HG03378 (cell line): ENCODE measurements around the gene VAV2.

ENCODE experiments used
- ATAC-seq: cut with Tn5 transposase; IDR thresholded peaks from one replicate; pipeline ENCODE4 v1.9.1; 2021; ENCODE audit warnings: mild to moderate bottlenecking, moderate library complexity; ENCODE audit not compliant: unreplicated experiment

The VAV2 gene

DNA sequence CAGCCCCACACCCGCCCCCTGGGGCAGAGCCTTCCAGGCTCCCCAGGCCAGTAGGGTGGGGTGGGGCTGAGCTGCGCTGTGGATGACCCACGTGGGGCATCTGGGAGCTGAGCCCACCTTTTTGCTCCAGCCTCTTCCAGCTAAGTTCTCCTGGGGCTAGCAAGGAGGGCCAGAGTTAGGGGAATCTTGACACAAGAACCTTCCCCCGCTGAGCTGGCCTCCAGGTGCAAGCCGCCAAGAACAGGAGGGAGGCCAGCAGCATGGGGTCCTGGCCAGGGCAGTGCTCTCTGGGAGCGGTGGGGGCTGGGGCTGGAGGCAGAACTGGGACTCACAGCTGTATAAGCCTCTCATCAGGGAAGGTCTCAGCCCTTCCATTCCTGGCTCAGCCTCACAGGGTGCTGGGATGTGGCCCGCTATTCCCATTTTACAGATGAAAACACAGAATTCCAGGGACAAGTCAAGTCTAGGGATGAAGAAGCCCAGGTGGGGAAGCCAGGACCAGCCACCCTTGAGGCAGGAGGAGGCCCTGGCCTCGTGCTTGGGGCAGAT, 275.5 kb downstream of the VAV2 start:
- ATAC-seq: no peak

DNA sequence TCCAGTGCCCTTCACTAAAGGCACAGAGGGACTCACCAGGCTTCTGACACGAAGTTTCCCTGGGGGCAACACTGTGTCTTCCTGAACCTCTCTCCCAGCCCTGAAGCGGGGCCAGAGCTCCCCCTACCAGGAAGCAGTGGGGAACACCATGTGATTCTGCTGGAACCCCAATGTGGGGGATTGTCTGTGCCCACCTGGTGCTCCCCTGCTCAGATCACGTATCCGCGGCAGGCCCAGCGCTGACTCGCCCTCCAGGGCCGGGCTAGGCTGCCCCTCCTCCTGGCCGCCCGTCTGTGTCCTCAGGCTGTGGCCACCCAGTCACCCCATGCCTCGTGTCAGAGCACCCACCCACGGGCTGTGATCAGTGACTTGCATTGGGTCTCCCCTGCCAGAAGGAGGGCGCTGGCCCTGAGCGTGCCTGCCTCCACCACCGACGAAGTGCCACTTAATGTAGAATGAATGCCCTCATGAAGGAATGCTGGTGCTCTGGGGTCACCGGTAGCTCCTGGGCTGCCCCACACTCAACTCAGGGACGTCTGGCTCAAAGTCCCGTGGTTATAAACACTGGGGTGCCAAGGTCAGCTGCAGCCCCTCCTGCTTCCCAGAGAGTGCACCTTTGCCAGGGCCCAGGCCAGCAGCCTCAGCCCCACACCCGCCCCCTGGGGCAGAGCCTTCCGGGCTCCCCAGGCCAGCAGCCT, 276.1 kb downstream of the VAV2 start:
- ATAC-seq: no peak

DNA sequence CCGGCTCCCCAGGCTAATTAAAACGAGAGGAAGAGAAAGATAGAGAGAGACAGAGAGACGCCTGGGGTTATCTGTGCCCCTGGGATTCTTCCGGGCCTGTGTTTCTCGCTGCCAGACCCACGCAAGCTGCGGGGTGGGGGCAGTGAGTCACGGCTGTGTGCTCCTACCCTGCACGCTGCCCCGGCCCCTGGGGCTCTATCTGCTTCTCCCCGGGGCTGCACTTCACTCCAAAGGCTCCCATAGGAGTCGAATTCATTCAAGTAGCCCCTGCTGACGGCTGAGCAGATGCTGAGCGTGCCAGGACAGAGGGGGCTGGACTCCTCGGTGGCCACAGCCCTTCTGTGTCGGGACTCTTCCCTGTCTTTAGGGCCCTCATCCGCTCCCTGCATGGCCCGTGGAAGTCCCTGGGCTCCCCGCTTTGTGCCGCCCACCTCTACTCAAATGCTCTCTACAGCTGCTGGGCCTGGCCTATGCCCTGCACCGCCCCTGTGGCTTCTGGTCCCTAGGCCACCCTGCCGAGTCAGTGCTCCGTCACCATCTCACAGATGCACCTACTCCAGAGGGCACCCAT, 276.7 kb downstream of the VAV2 start:
- no peak for ATAC-seq

DNA sequence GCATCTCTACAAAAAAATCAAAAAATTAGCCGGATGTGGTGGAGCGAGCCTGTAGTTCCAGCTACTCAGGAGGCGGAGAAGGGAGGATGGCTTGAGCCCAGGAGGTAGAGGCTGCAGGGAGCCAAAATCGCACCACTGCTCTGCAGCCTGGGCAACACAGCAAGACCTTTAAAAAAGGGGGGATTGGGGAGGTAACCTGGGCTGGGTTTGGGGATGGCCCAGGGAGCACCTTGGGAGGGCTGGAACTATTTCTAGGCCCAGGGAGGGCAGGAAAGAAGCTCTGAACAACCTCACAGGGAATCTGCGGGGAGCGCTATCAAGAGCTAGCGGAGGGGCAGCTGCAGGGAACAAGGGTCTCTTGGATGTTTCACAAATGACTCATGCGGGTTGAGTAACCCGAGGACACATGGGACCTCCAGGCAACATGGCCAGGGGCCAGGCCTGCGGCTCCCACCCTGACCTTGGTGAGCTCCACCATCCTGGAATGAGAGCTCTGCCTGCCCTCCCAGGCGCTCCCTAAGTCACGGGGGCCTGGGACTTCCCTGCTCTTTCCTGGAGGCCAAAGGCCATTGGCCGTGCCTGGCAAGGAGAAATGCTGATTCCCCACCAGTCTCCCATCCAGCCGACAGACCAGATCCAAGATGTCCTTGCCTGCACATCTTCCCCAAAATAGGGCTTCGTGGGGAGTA, 277.4 kb downstream of the VAV2 start:
- no peak for ATAC-seq

DNA sequence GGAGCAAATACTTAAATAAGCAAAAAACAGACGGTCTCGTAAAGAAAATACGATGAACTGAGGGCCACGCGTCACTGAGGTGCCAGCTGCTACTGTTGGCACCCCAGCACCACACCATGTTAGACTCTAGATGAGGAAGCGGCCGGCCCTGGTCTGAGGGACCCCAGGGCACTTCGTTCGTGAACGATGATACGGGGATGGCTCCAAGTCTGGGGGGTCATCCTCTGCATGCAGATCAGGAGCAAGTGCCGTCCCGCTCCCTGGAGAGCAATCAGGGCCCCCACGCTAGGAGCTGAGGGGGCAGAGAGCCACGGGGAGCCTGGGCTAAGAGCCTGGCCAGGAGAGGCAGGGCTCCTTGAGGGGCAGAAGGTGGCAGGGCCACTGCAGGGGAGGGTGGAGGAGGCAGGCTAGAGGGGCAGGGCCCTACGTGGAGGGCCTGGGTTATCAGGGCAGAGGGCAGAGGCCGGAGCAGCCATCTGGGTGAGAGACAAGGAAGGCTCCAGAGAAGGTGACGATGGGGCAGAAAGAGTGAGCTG, 278.1 kb downstream of the VAV2 start:
- ATAC-seq: no peak

DNA sequence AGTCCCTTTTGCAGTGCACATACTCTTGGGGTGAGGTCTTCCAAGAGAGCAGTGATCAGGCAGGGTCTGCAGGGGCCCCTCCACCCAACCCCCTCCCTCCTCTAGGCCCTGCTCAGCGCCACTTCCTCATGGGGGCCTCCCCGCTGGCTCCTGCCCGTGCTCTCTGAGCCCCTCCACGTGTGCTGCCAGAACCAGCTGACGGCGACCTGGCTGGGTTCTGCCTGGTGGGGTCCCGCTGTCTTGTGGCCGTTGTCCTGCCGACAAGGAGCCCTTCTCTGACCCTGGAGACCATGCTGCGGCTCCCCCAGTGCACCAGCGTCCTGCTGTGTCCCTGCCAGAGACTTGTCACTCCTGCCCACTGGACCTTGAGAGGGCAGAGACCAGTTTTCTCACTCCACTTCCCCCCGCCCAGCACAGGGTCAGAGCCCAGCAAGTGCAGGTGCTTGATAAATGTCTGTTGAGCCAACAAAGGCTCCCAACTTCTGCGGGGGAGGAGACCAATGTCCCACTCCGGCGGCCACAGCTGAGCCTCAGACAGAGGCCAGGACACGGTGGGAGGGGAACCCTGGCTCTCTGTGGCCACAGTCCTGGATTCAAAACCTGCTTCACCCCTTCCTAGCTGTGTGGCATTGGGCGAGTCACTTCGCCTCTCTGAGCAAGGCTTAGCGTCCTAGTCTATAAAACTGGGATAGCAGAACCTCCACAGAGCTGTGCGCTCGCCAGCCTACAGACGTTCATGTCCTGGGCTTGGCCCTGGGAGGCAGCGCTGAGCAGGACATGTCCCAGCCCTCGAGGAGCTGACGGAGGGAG, 278.8 kb downstream of the VAV2 start:
- no peak for ATAC-seq

DNA sequence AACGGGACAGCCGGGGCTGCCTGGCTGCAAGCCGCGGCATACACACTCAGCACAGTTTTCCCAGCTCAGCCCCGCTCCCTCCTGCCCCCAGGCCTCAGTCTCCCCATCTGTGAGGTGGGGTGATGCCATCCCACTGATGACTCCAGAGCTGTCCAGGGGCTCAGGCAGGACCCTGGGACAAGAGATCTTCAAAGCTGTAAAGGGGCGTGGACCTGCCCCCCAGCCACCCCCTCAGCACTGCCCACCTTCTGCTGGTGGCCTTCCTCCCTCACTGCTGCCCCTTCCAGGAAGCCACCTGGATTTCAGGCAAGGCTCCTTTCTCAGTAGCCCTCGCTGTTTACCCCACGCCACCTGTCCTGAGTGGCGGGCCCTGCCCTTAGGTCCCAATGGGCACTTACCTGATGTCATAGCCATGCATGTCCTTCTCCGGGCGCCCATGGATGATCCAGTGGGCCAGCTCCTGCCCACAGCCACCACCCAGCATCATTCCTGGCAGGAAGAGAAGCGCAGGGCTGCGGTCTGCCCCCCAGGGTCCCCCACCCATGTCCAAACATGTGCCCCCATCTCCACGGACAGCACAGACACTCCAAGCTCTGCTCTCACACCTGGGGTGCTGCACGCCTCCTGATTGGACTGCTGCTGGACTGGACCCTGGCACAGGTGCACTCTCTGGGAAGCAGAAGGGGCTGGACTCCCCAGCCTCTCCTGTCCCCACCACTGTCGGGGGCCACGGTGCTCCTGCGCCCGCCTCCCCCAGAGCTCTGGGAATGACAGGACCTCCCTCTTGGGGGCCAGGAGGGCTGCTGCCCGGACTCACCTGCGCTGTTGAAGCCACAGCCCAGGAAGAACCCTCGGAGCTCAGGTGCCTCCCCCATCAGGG, 279.7 kb downstream of the VAV2 start:
- ATAC-seq: no peak
